Measurements from ENCODE around the gene KCNN3.

KCNN3 gene

DNA sequence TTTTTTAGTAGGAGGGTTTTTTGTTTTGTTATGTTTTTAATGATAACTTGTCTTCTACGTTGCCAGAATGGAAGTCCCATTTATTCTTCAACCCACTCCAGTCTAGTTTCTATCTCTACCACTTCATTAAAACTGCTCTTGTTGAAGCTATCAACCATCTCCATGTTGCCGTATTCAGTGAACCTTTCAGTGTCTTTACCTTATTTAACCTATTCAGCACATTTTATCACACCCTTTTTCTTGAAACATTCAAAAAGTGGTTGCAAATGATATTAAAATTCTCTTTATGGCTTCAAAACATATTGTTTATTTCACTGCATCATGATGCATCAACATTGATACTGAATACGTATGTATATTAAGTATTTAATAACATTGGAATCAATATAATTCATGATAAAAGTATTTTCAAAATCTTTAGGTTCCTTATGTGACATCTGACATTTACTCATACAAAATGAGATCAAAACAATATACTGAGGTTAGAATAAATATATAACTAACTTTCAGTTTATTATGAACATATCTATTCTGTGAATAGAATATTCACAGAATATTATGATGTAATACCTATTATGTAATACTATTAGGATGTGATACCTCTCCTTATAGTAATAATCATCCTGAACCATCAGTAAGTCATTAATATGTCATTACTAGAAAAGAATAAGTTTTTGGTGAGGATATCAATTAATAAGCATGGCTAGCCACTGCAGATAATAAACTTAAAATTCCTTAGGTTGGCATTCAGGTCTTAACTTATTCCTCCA is 210.1 kb downstream of the KCNN3 start:
- DNase-seq (ENCODE audit: low read depth), result no peak

DNA sequence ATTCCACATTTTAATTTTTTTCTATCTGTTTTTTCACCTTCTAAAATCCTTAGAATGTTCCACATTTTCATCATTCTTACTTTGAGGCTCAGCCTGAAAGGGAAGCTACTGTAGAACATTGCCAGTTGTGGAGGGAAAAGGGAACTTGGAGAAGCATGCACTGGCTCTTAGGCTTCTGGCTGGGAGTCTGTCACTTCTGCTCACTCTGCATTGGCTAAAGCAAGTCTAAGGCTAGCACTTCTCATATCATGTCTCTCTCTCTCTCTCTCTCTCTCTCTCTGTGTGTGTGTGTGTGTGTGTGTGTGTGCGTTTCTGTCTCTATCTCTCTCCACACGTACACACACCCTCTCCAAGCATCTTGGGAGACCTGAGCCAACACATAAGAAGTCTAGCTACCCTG is 212.5 kb downstream of the KCNN3 start:
- DNase-seq (ENCODE audit: low read depth), result no peak

DNA sequence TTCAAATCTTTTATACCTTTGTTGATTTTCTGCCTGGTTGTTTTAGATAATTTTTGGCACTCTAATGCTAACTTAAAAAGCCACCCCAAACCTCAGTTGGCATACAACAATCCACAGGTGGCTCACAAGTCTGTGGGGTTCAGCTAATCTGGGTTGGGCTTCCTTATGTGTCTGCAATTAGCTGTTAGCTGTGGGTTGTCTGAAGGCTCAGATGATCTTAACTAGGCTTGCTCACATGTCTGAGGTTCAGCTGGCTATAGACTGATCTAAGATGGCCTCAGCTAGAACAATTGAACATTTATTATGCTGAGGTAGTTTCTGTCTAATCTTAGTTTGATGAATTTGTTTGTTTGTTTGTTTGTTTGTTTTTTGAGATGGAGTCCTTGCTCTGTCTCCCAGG is 217.2 kb downstream of the KCNN3 start:
- no peak for DNase-seq (ENCODE audit: low read depth)

All from non-pigmented ciliary epithelial cell (primary cell).